CD4-positive, alpha-beta T cell (primary cell): ENCODE measurements around the gene TRIM47. TPM values are rescaled to one million over a fixed set of nuclear protein-coding genes. Genes with fewer than 3 reads are reported as not detected.

Source experiments
- ATAC-seq: fragments of 200-7000 bp; cut with Tn5 transposase; one replicate; pipeline ENCODE4 v1.10.0; 2022; ENCODE audit warnings: mild to moderate bottlenecking; ENCODE audit not compliant: poor library complexity
- CTCF ChIA-PET: fragments of 350-600 bp; sonication (Branson Sonifier 250); formaldehyde crosslinking; loops from one replicate; lab custom pipeline; 2021; ENCODE audit warnings: antibody characterized with exemption, inconsistent platforms; lab: Charles Lee
- POLR2A ChIA-PET: fragments of 350-600 bp; sonication (Branson Sonifier 250); formaldehyde crosslinking; loops from one replicate; lab custom pipeline; 2021; ENCODE audit warnings: antibody characterized with exemption, inconsistent platforms; lab: Charles Lee
- DNase-seq, 14 experiments: peaks; one replicate each; pipeline ENCODE4 v3.0.0-alpha.2; 2013 to 2020; ENCODE audit warnings: mixed read lengths in 2 of 14
- H3K27ac ChIP-seq, 2 donors: one replicate each; pipeline versions ENCODE4 v1.5.1 to v1.7.0; 2013; ENCODE audit warnings: low read length in 2 of 2, low read depth in 1 of 2, mild to moderate bottlenecking in 1 of 2
- H3K27me3 ChIP-seq, 2 experiments: 1 replicate in 1 of 2; 2 replicates in 1 of 2; pipeline versions ENCODE4 v1.6.1 to v1.7.0; 2013; ENCODE audit warnings: low read length in 2 of 2, control low read depth in 1 of 2, mild to moderate bottlenecking in 1 of 2, moderate library complexity in 1 of 2; ENCODE audit not compliant: insufficient read depth in 2 of 2, control insufficient read depth in 1 of 2
- H3K36me3 ChIP-seq: one replicate; pipeline ENCODE4 v1.6.1; 2013; ENCODE audit warnings: low read length, control low read depth; ENCODE audit not compliant: insufficient read depth
- H3K4me1 ChIP-seq: one replicate; pipeline ENCODE4 v1.6.1; 2013; ENCODE audit warnings: low read length, control low read depth; ENCODE audit not compliant: insufficient read depth
- H3K4me3 ChIP-seq: one replicate; pipeline ENCODE4 v1.5.1; 2013; ENCODE audit warnings: mild to moderate bottlenecking, low read length, moderate library complexity
- H3K9me3 ChIP-seq, 2 experiments: 1 replicate in 1 of 2; 2 replicates in 1 of 2; pipeline versions ENCODE4 v1.6.1 to v1.7.0; 2013; ENCODE audit warnings: low read length in 2 of 2, mild to moderate bottlenecking in 2 of 2, control low read depth in 1 of 2, moderate library complexity in 1 of 2; ENCODE audit not compliant: control insufficient read depth in 1 of 2, insufficient read depth in 1 of 2
- H3K27ac Mint-ChIP-seq: one replicate; pipeline ENCODE4 v1.8.0; 2020; ENCODE audit warnings: mixed read lengths
- H3K27me3 Mint-ChIP-seq: one replicate; pipeline ENCODE4 v1.8.0; 2021; ENCODE audit warnings: mixed read lengths
- H3K36me3 Mint-ChIP-seq: one replicate; pipeline ENCODE4 v1.8.0; 2021; ENCODE audit warnings: low read depth, mixed read lengths
- H3K4me1 Mint-ChIP-seq: one replicate; pipeline ENCODE4 v1.8.0; 2021; ENCODE audit warnings: low read depth, mixed read lengths
- H3K4me3 Mint-ChIP-seq: one replicate; pipeline ENCODE4 v1.8.0; 2020; ENCODE audit warnings: mild to moderate bottlenecking, mixed read lengths
- H3K9me3 Mint-ChIP-seq: one replicate; pipeline ENCODE4 v1.8.0; 2020; ENCODE audit warnings: mixed read lengths
- CTCF ChIP-seq: fragments of 200-600 bp; IDR thresholded peaks from one replicate; pipeline ENCODE4 v1.8.0; 2022; ENCODE audit warnings: antibody characterized with exemption, mild to moderate bottlenecking
- intact Hi-C, 2 experiments: fragments of 100-400 bp; cut with DNase I in 1 of 2; cut with micrococcal nuclease in 1 of 2; formaldehyde crosslinking; loops; one replicate each; pipeline versions ENCODE4 v1.15.1 to v1.9.0; 2023 to 2025; cut with DNase I, micrococcal nuclease
- total RNA-seq, 174 experiments: library from RNA in 2 of 174; stranded (reverse) in 2 of 174; gene quantifications; one replicate each; pipeline ENCODE4 v1.2.3 and lab custom pipeline; 2021 to 2026

Gene TRIM47
- total RNA-seq, 2 experiments from 2014 or later: 2.3 to 2.8 TPM

DNA sequence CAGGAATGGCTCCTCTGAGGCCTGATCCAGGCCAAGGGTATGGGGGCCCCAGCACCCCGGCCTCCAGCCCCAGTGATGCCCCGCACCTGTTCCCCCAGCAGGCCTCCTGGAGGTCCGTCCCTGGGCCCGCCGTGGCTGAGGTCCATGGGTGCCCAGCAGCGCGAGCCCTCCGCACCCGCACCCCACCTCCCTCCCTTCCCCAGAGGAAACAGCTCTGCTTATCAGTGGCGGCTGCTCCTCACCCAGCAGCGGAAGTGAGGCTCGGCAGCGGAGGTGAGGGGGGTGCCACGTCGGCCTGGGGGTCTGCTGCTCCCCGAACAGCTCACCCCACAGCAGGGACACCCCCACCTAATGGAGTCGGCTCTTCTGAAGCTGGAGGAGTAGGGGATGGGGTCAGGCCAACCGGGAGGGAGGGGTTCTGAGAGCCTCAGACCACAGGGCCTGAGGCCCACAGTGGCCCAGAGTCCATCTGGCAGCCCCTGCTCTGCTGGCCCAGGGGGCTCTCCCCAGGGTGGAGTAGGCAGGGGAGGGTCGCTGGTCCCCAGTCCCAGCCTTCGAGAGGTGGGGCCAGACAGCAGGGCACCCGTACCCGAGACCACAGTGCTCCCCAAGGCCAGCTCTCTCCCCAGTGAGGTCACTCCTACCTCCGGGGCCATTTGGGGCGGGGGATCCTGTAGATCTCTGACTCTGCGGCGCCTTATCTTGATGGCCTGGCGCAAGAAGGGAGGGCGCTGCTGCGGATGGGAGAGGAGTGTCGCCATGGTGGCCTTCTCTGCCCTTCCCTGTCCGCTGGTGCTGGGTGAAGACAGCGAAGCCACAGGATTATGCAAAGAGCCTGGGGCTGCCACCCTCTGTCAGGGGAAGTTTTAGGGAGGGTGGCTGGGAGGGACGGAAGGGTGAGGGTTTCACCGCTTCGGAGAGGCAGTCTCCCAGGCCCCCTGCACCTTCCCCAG is 34.5 kb downstream of the TRIM47 start, which contains the start of gene UNC13D:
UNC13D (minus strand) TSS at position 828 of the 953 bp plus-strand sequence; CDS start at position 761, 67 bp downstream.
- peak; percentile 13 for TF ChIP-seq CTCF
- intact Hi-C loops: loop anchor here in 1 of 2 experiments (5.0 kb wide), 1 partner anchor 33 kb away; the partner anchor contains the start of gene TRIM47
- POLR2A ChIA-PET: interaction anchor here (0.7 to 4.5 kb wide), 17 partner anchors 9 to 91 kb away, joined by 3 to 125 read pairs (median 7); partner anchors contain the start of genes GALK1, TRIM65, UNK and WBP2

DNA sequence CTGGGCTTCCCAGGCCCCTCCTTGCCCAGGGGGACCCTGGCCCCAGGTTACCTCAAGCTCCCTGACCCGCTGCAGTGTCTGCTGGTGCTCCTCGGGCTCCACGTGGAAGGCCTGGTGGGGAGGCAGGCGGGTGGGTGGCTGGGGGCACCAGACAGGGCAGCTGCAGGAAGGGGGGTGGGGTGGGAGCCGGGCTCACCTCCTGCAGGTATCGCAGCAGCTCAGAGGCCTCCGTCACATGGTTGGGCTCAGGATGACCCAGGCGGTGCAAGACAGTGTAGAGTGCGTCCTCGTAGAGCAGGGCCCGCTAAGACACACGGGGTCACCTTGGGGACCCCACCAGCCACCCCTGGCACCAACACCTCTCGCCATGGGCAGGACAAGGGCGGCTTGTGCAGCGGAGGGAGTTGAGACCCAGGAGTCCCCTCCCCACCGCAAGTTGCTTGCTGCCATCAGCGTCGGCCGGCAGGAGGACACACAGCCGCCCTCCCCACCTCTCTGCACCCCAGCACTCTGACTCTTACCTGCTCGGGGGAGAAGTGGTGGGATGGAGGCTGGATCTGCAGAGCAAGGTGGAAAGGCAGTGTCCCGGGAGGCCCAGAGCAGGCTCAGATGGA is 35.3 kb downstream of the TRIM47 start:
- Mint-ChIP-seq H3K36me3 (peaks cover 77% of the 10 kb centered on the region), H3K27ac (peak overlapping the region; percentile 92), H3K4me3 (peak overlapping the region; percentile 96), H3K4me1 (peaks cover 17% of the 10 kb centered on the region), H3K9me3 (no peaks in the 10 kb centered on the region), H3K27me3 (no peaks in the 10 kb centered on the region)
- intact Hi-C loops: loop anchor here in 1 of 2 experiments (5.0 kb wide), 1 partner anchor 34 kb away; the partner anchor contains the start of gene TRIM47
- TF ChIP-seq CTCF: peak; percentile 43
- Histone ChIP-seq H3K27ac (peak overlapping the region; percentile 94 to 95), H3K36me3 (peaks cover 57% of the 10 kb centered on the region), H3K9me3 (no peaks in the 10 kb centered on the region), H3K4me1 (peaks cover 56% of the 10 kb centered on the region), H3K4me3 (peak overlapping the region; percentile 81), H3K27me3 (no peaks in the 10 kb centered on the region)
- ATAC-seq (peak; percentile 48), DNase-seq (peak in 7 of 14 experiments; percentile 24 to 73 (median 52))
- ChIA-PET CTCF (interaction anchor here (0.7 to 2.1 kb wide), 4 partner anchors 13 to 53 kb away, joined by 3 to 8 read pairs (median 4); partner anchors contain the start of genes TRIM65 and WBP2), POLR2A (interaction anchor here (1.0 to 4.5 kb wide), 14 partner anchors 8 to 90 kb away, joined by 3 to 125 read pairs (median 12); partner anchors contain the start of genes GALK1, TRIM65, UNK and WBP2)

More for the DNA sequence above, 34.5 kb downstream of the TRIM47 start, which contains the start of gene UNC13D:
- Histone ChIP-seq H3K27me3 (no peaks in the 10 kb centered on the region), H3K4me3 (peak within 1 kb of the TSS; percentile 81), H3K36me3 (peaks cover 59% of the 10 kb centered on the region), H3K4me1 (peaks cover 64% of the 10 kb centered on the region), H3K27ac (peak within 1 kb of the TSS; percentile 94 to 95), H3K9me3 (no peaks in the 10 kb centered on the region)
- Mint-ChIP-seq H3K36me3 (peaks cover 77% of the 10 kb centered on the region), H3K4me1 (peaks cover 25% of the 10 kb centered on the region), H3K4me3 (peak within 1 kb of the TSS; percentile 96), H3K27ac (peak within 1 kb of the TSS; percentile 92), H3K27me3 (no peaks in the 10 kb centered on the region), H3K9me3 (no peaks in the 10 kb centered on the region)
- peak; percentile 77 for ATAC-seq
- CTCF ChIA-PET: interaction anchor here (0.7 to 2.1 kb wide), 6 partner anchors 12 to 90 kb away, joined by 3 to 8 read pairs (median 4); partner anchors contain the start of genes TRIM65 and WBP2
- DNase-seq: peak; percentile 47 to 82 (median 66)

DNA sequence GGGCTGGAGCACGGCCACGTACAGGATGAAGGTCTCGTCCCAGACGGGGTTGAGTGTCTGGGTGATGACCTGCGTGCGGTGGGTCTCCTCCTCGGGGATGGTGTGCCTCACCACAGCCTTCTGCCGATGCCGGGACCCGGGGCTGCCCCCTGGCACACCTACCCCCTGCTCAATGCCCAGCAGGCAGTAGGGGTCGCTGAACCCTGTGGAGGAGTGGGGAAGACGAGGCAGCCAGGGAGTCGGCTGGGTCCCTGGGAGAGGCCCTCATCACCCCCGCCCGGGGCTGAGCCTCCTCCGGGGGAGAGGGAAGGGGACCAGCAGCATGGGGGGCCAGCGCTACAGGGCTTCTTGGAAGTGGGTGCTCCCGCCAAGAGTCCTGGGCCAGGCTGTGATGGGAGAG is 36.0 kb downstream of the TRIM47 start:
- H3K36me3 ChIP-seq: peaks cover 56% of the 10 kb centered on the region
- intact Hi-C loops: loop anchor here in 1 of 2 experiments (5.0 kb wide), 1 partner anchor 35 kb away; the partner anchor contains the start of gene TRIM47
- TF ChIP-seq CTCF: no peak

More for the DNA sequence above, 36.0 kb downstream of the TRIM47 start:
- POLR2A ChIA-PET: interaction anchor here (1.2 to 4.0 kb wide), 4 partner anchors 13 to 78 kb away, joined by 7 to 34 read pairs (median 20); partner anchors contain the start of genes GALK1 and WBP2
- Mint-ChIP-seq H3K4me3 (peak overlapping the region; percentile 96), H3K9me3 (no peaks in the 10 kb centered on the region), H3K27me3 (no peaks in the 10 kb centered on the region), H3K4me1 (peaks cover 17% of the 10 kb centered on the region), H3K36me3 (peaks cover 77% of the 10 kb centered on the region), H3K27ac (peak overlapping the region; percentile 7)
- Histone ChIP-seq H3K4me1 (peaks cover 56% of the 10 kb centered on the region), H3K27me3 (no peaks in the 10 kb centered on the region), H3K27ac (peak overlapping the region; percentile 94 to 95), H3K9me3 (no peaks in the 10 kb centered on the region), H3K4me3 (peak overlapping the region; percentile 81)
- ATAC-seq (no peak), DNase-seq (no peak)
- CTCF ChIA-PET: interaction anchor here (1.8 kb wide), 1 partner anchor 54 kb away, joined by 6 read pairs; the partner anchor contains the start of gene TRIM65
